Stimulated activated CD4-positive, alpha-beta T cell treated with anti-CD3 and anti-CD28 coated beads, Interleukin-1b, Interleukin-23, amount 100 ng/mL, for 24 hours (primary cell): ENCODE measurements around the gene GSK3B.
A peak's percentile ranks its signal among the peaks of the same experiment; 100 is the strongest.
"Not testable (repeated sequence)": the region's sequence is repeated elsewhere in the genome, so short reads cannot be mapped to it uniquely, and the experiment has no call there.

Source experiments
- DNase-seq, 4 experiments: peaks; one replicate each; pipeline ENCODE4 v3.0.0-alpha.2; 2020; ENCODE audit warnings: low read depth in 4 of 4, low spot score in 1 of 4

GSK3B gene

GRCh38 chr3:119939077-119939476 lies 155.2 kb downstream of the GSK3B start:
- DNase-seq = no peak

- DNase-seq = peak in 3 of 4 experiments; percentile 6 to 43 (median 9)
Measured at GRCh38 chr3:119937229-119937628, 157.0 kb downstream of the GSK3B start.

GRCh38 chr3:119934249-119934648 lies 160.0 kb downstream of the GSK3B start:
- no peak for DNase-seq

- DNase-seq = no peak
Measured at GRCh38 chr3:119933207-119933606, 161.0 kb downstream of the GSK3B start.

GRCh38 chr3:119930286-119930685 lies 164.0 kb downstream of the GSK3B start:
- DNase-seq = no peak

GRCh38 chr3:119927190-119927589 lies 167.1 kb downstream of the GSK3B start:
- no peak for DNase-seq

GRCh38 chr3:119924111-119925094 lies 169.8 kb downstream of the GSK3B start:
- no peak for DNase-seq

- DNase-seq = no peak
Measured at GRCh38 chr3:119918992-119919933, 175.0 kb downstream of the GSK3B start.

- DNase-seq = no peak
Measured at GRCh38 chr3:119913021-119913420, 181.2 kb downstream of the GSK3B start.

- DNase-seq = no peak
Measured at GRCh38 chr3:119912220-119912619, 182.0 kb downstream of the GSK3B start.

- DNase-seq = no peak
Measured at GRCh38 chr3:119911748-119912147, 182.5 kb downstream of the GSK3B start.

- DNase-seq = no peak
Measured at GRCh38 chr3:119902061-119902460, 192.2 kb downstream of the GSK3B start.

- DNase-seq = no peak
Measured at GRCh38 chr3:119901148-119901547, 193.1 kb downstream of the GSK3B start.

- no peak for DNase-seq
Measured at GRCh38 chr3:119899192-119899511, 195.1 kb downstream of the GSK3B start.

GRCh38 chr3:119898478-119899191 lies 195.6 kb downstream of the GSK3B start:
- DNase-seq = no peak

- DNase-seq = no peak
Measured at GRCh38 chr3:119894195-119894594, 200.1 kb downstream of the GSK3B start.

- DNase-seq = no peak
Measured at GRCh38 chr3:119893769-119894168, 200.5 kb downstream of the GSK3B start.

GRCh38 chr3:119891944-119892721 lies 202.1 kb downstream of the GSK3B start:
- no peak for DNase-seq

GRCh38 chr3:119888681-119889080 lies 205.6 kb downstream of the GSK3B start:
- not testable (repeated sequence) for DNase-seq

GRCh38 chr3:119885746-119886530 lies 208.3 kb downstream of the GSK3B start:
- no peak for DNase-seq
